ENCODE data around the gene PFN4.

Gene PFN4

GRCh38 chr2:24076849-24077534 lies 46.1 kb downstream of the PFN4 start:
- DNase-seq = no peak

GRCh38 chr2:24075915-24076848 lies 47.0 kb downstream of the PFN4 start, which contains the start of gene SF3B6:
SF3B6 (minus strand) TSS chr2:24076326; CDS start chr2:24076229, 97 bp downstream.
- DNase-seq = peak; percentile 100

GRCh38 chr2:24075259-24075658 lies 47.9 kb downstream of the PFN4 start:
- no peak for DNase-seq

- no peak for DNase-seq
Observed at GRCh38 chr2:24073816-24074215, 49.3 kb downstream of the PFN4 start.

- no peak for DNase-seq
Observed at GRCh38 chr2:24072259-24072658, 50.9 kb downstream of the PFN4 start.

GRCh38 chr2:24065341-24065740 lies 57.8 kb downstream of the PFN4 start:
- no peak for DNase-seq
